GM12878 (cell line): ENCODE results near the gene PPM1D. TPM values are rescaled to one million over a fixed set of nuclear protein-coding genes. Genes with fewer than 3 reads are reported as not detected.

Experiments
- ATAC-seq: fragments of 200-7000 bp; cut with Tn5 transposase; 3 replicates; pipeline ENCODE4 v1.9.1; 2020; ENCODE audit warnings: mild to moderate bottlenecking, moderate library complexity
- BruUV-seq: library from RNA; stranded (reverse); fragments of 400-500 nt; replicated peaks from 2 replicates; lab custom pipeline; 2021; lab: Mats Ljungman, UMichigan
- CTCF ChIA-PET: fragments of 300-600 bp; sonication (Branson Sonifier 250); formaldehyde crosslinking; extraction: SDS; loops from one replicate; lab custom pipeline; 2021; ENCODE audit warnings: inconsistent platforms; lab: Yijun Ruan, JAX
- POLR2A ChIA-PET: fragments of 350-600 bp; formaldehyde crosslinking; extraction: SDS; loops from one replicate; lab custom pipeline; 2021; ENCODE audit warnings: inconsistent platforms; lab: Charles Lee
- RAD21 ChIA-PET: fragments of 300-600 bp; sonication (Branson Sonifier 250); formaldehyde crosslinking; loops from one replicate; lab custom pipeline; 2023; ENCODE audit warnings: antibody characterized with exemption; ENCODE audit not compliant: unreplicated experiment; lab: Charles Lee
- SMC1A ChIA-PET: fragments of 300-600 bp; sonication (Branson Sonifier 250); formaldehyde crosslinking; loops from one replicate; lab custom pipeline; 2023; ENCODE audit not compliant: unreplicated experiment, uncharacterized antibody; lab: Charles Lee
- DNase-seq: peaks from one replicate; pipeline ENCODE4 v3.0.0-alpha.2; 2011; ENCODE audit warnings: low read depth, low spot score
- FAIRE-seq: peaks from 3 replicates; lab custom pipeline; 2011; peaks lifted over from hg19 to GRCh38; lab: Jason Lieb, UNC
- H2AFZ ChIP-seq: 2 replicates; pipeline ENCODE4 v1.6.0; 2011; ENCODE audit warnings: low read depth, low read length, control low read depth; ENCODE audit not compliant: control insufficient read depth
- H3K27ac ChIP-seq: 2 replicates; pipeline ENCODE4 v1.5.1; 2011; ENCODE audit warnings: control low read depth; ENCODE audit not compliant: control insufficient read depth, insufficient read depth
- H3K27me3 ChIP-seq, 2 experiments: replicated peaks in 1 of 2; 2 replicates each; pipeline versions ENCODE4 v1.6.0 to v1.6.1; 2011; ENCODE audit warnings: low read length in 1 of 2; ENCODE audit not compliant: control insufficient read depth in 2 of 2, insufficient read depth in 2 of 2
- H3K36me3 ChIP-seq, 2 experiments: 2 replicates each; pipeline ENCODE4 v1.5.1; 2011; ENCODE audit warnings: low read length in 1 of 2; ENCODE audit not compliant: control insufficient read depth in 2 of 2, insufficient read depth in 2 of 2
- H3K4me1 ChIP-seq: 2 replicates; pipeline ENCODE4 v1.6.1; 2011; ENCODE audit warnings: mild to moderate bottlenecking, low read length, moderate library complexity, mixed read lengths; ENCODE audit not compliant: control insufficient read depth, insufficient read depth
- H3K4me2 ChIP-seq: 2 replicates; pipeline ENCODE4 v1.6.0; 2011; ENCODE audit warnings: control low read depth; ENCODE audit not compliant: control insufficient read depth, insufficient read depth
- H3K4me3 ChIP-seq: fragments of 200-600 bp; sonication (generic); 2 replicates; pipeline ENCODE4 v1.5.1; 2016
- H3K79me2 ChIP-seq: 2 replicates; pipeline ENCODE4 v1.6.0; 2011; ENCODE audit warnings: low read length; ENCODE audit not compliant: control insufficient read depth, insufficient read depth
- H3K9ac ChIP-seq: 2 replicates; pipeline ENCODE4 v1.8.0; 2011; ENCODE audit warnings: low read length, control low read depth, mixed read lengths; ENCODE audit not compliant: control insufficient read depth, insufficient read depth
- H3K9me3 ChIP-seq: replicated peaks from 3 replicates; pipeline ENCODE4 v1.5.1; 2011; ENCODE audit warnings: mild to moderate bottlenecking, low read length; ENCODE audit not compliant: control insufficient read depth, insufficient read depth
- H4K20me1 ChIP-seq: 2 replicates; pipeline ENCODE4 v1.6.0; 2011; ENCODE audit not compliant: control insufficient read depth, insufficient read depth
- EGR1 ChIP-seq, 2 experiments: IDR thresholded peaks; 1 replicate in 1 of 2; 2 replicates in 1 of 2; pipeline ENCODE4 v1.6.1; 2011 to 2012; ENCODE audit warnings: low read depth in 2 of 2, low read length in 2 of 2, borderline replicate concordance in 1 of 2, mild to moderate bottlenecking in 1 of 2, moderate library complexity in 1 of 2
- ELK1 ChIP-seq: IDR thresholded peaks from 2 replicates; pipeline ENCODE4 v1.6.1; 2012; ENCODE audit warnings: low read depth, low read length, improper control_type of control experiment
- HDGF ChIP-seq: fragments of 450-650 bp; IDR thresholded peaks from 2 replicates; pipeline ENCODE4 v1.6.1; 2016; ENCODE audit warnings: antibody characterized with exemption
- JUND ChIP-seq: IDR thresholded peaks from 2 replicates; pipeline ENCODE4 v1.6.1; 2012; ENCODE audit warnings: low read depth, mild to moderate bottlenecking, low read length, improper control_type of control experiment, moderate library complexity
- MEF2A ChIP-seq: IDR thresholded peaks from 2 replicates; pipeline ENCODE4 v1.6.1; 2011; ENCODE audit warnings: low read depth, mild to moderate bottlenecking, low read length, moderate library complexity; ENCODE audit not compliant: insufficient read depth
- MTA2 ChIP-seq: fragments of 450-650 bp; IDR thresholded peaks from 2 replicates; pipeline ENCODE4 v1.6.1; 2016; ENCODE audit warnings: low read depth, mild to moderate bottlenecking, moderate library complexity
- MYC ChIP-seq: IDR thresholded peaks from 2 replicates; pipeline ENCODE4 v1.6.1; 2011; ENCODE audit warnings: mild to moderate bottlenecking, low read length, moderate library complexity, inconsistent platforms; ENCODE audit not compliant: insufficient read depth, insufficient replicate concordance, insufficient read length, severe bottlenecking
- NBN ChIP-seq: fragments of 450-650 bp; IDR thresholded peaks from 2 replicates; pipeline ENCODE4 v1.6.1; 2016
- NFIC ChIP-seq: IDR thresholded peaks from 2 replicates; pipeline ENCODE4 v1.6.1; 2012; ENCODE audit warnings: low read depth, mild to moderate bottlenecking, inconsistent platforms, low read length, moderate library complexity
- NFXL1 ChIP-seq: fragments of 450-650 bp; IDR thresholded peaks from 2 replicates; pipeline ENCODE4 v1.6.1; 2017; ENCODE audit warnings: antibody characterized with exemption, mild to moderate bottlenecking, borderline replicate concordance
- POLR2A ChIP-seq: IDR thresholded peaks from 2 replicates; pipeline ENCODE4 v1.6.1; 2011; ENCODE audit warnings: low read depth, mild to moderate bottlenecking, low read length
- SMARCA5 ChIP-seq: fragments of 450-650 bp; IDR thresholded peaks from 2 replicates; pipeline ENCODE4 v1.6.1; 2017; ENCODE audit warnings: mild to moderate bottlenecking
- SP1 ChIP-seq: IDR thresholded peaks from one replicate; pipeline ENCODE4 v1.6.1; 2011; ENCODE audit warnings: low read depth, low read length
- ZNF217 ChIP-seq: fragments of 450-650 bp; IDR thresholded peaks from 2 replicates; pipeline ENCODE4 v1.6.1; 2017; ENCODE audit warnings: antibody characterized with exemption, mild to moderate bottlenecking
- ZNF687 ChIP-seq: fragments of 450-650 bp; IDR thresholded peaks from 2 replicates; pipeline ENCODE4 v1.6.1; 2017; ENCODE audit warnings: mild to moderate bottlenecking, moderate library complexity
- WGBS: methylation state at CpG from one replicate; pipeline ENCODE4 v1.1.6; 2016; ENCODE audit warnings: low lambda C conversion rate; ENCODE audit not compliant: insufficient replicate concordance, insufficient coverage; ENCODE audit errors: missing lambda C conversion rate; 5-methylcytosine and 5-hydroxymethylcytosine counted together
- in situ Hi-C: fragments of 300-500 bp; cut with MboI; formaldehyde crosslinking; loops from 9 replicates; pipeline ENCODE4 v1.14.3; 2018; ENCODE audit warnings: mixed read lengths
- intact Hi-C: fragments of 100-400 bp; cut with micrococcal nuclease; formaldehyde crosslinking; loops from one replicate; pipeline ENCODE4 v1.14.2; 2022; ENCODE audit not compliant: unreplicated experiment
- polyA plus RNA-seq, 11 experiments: library from polyadenylated mRNA; depleted of rRNA in 4 of 11; unstranded in 6 of 11; stranded (reverse) in 5 of 11; fragments of >200 nt; fragmentation: Nextera tagmentation in 4 of 11; fragmentation: Illumina TruSeq in 1 of 11; extraction: Ambion mirVana in 4 of 11; extraction: Trizol in 1 of 11; gene quantifications; 1 replicate in 1 of 11; 2 replicates in 10 of 11; pipeline versions ENCODE4 v1.2.1 to v1.2.3, GENCODE V29; 2011 to 2016; ENCODE audit warnings: inconsistent platforms in 2 of 11, missing spikeins in 2 of 11, low read depth in 1 of 11
- total RNA-seq, 4 experiments: library from RNA; depleted of rRNA in 3 of 4; stranded (reverse); fragments of >200 nt in 3 of 4; fragmentation: Illumina TruSeq in 1 of 4; extraction: Trizol in 1 of 4; gene quantifications; 2 replicates each; pipeline versions ENCODE4 v1.2.1 to v1.2.3, GENCODE V29; 2013 to 2021
- TF ChIP-seq, protein P1 (sequence below): IDR thresholded peaks from 2 replicates; pipeline ENCODE4 v1.6.1; 2011; ENCODE audit warnings: borderline replicate concordance, low read depth, mild to moderate bottlenecking, moderate library complexity, low read length; ENCODE audit not compliant: insufficient read depth, poor library complexity, severe bottlenecking
- TF ChIP-seq, protein P2 (sequence below): IDR thresholded peaks from 2 replicates; pipeline ENCODE4 v1.6.1; 2012; ENCODE audit warnings: low read depth, low read length, improper control_type of control experiment

Gene PPM1D
- total and polyA plus RNA-seq, 10 of the 15 experiments (the other 5 are each of a cell fraction or from before 2014, with no cell fraction given), result 1.9 to 20.8 (median 10.7) TPM

- H3K4me1 ChIP-seq, result no peaks in the 10 kb centered on the region
- BruUV-seq, result no TSS peak
- peaks cover 7% of the 10 kb centered on the region; the same call in 2 of the 3 replicates for H3K9me3 ChIP-seq
- H3K9ac ChIP-seq, result no peak overlapping the region
- POLR2A ChIA-PET, result no interaction called here
- no peak overlapping the region for H3K4me3 ChIP-seq
- no peak overlapping the region for H2AFZ ChIP-seq
- TF ChIP-seq MYC (no peak), ZNF217 (no peak), ELK1 (no peak), NFXL1 (no peak), MTA2 (no peak), SMARCA5 (no peak), NFIC (no peak), NBN (no peak), POLR2A (no peak), HDGF (no peak), SP1 (no peak), JUND (no peak), MEF2A (no peak), ZNF687 (no peak), EGR1 (IDR thresholded peaks at IDR 0.05; ENCODE audit: borderline replicate concordance in 1 of 2, low read depth in 2 of 2, low read length in 2 of 2) (no peak)
- TF ChIP-seq, protein P1, sequence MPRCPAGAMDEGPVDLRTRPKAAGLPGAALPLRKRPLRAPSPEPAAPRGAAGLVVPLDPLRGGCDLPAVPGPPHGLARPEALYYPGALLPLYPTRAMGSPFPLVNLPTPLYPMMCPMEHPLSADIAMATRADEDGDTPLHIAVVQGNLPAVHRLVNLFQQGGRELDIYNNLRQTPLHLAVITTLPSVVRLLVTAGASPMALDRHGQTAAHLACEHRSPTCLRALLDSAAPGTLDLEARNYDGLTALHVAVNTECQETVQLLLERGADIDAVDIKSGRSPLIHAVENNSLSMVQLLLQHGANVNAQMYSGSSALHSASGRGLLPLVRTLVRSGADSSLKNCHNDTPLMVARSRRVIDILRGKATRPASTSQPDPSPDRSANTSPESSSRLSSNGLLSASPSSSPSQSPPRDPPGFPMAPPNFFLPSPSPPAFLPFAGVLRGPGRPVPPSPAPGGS, result no peak
- TF ChIP-seq, protein P2, sequence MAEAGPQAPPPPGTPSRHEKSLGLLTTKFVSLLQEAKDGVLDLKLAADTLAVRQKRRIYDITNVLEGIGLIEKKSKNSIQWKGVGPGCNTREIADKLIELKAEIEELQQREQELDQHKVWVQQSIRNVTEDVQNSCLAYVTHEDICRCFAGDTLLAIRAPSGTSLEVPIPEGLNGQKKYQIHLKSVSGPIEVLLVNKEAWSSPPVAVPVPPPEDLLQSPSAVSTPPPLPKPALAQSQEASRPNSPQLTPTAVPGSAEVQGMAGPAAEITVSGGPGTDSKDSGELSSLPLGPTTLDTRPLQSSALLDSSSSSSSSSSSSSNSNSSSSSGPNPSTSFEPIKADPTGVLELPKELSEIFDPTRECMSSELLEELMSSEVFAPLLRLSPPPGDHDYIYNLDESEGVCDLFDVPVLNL, result no peak
- TF ChIP-seq, all 136 proteins: peak for 0
- SMC1A ChIA-PET, result no interaction called here
- CTCF ChIA-PET, result interaction anchor here (1.5 to 2.6 kb wide), 2 partner anchors 9 to 14 kb away, joined by 4 to 12 read pairs; no protein-coding TSS in a partner anchor
- ATAC-seq (no peak), DNase-seq (no peak), FAIRE-seq (no peak)
- Histone ChIP-seq H3K36me3 (no peaks in the 10 kb centered on the region), H3K27me3 (no peaks in the 10 kb centered on the region), H3K79me2 (no peaks in the 10 kb centered on the region), H3K4me2 (no peak overlapping the region), H3K27ac (no peak overlapping the region), H4K20me1 (no peaks in the 10 kb centered on the region)
- RAD21 ChIA-PET, result no interaction called here
- intact Hi-C loops, result no loop called here
- WGBS, result 66% methylated on average over 26 of the region's 26 CpGs
- in situ Hi-C loops, result no loop called here
Observed at GRCh38 chr17:60559995-60560859, 39.8 kb upstream of the PPM1D start.
